SU-DHL-6 (cell line): ENCODE results near the gene LENEP.

Experiments
- H2AFZ ChIP-seq: fragments of 200-600 bp; sonication (generic); 2 replicates; pipeline ENCODE4 v1.6.1; 2014; ENCODE audit warnings: low read depth, mild to moderate bottlenecking, moderate library complexity, mixed read lengths, antibody characterized with exemption, low read length; ENCODE audit not compliant: severe bottlenecking
- H3F3A ChIP-seq: fragments of 200-600 bp; shearing (Covaris generic); 2 replicates; pipeline ENCODE4 v1.6.0; 2016; ENCODE audit warnings: antibody characterized with exemption, mild to moderate bottlenecking; ENCODE audit not compliant: insufficient read depth
- H3K27ac ChIP-seq: fragments of 200-600 bp; sonication (generic); 2 replicates; pipeline ENCODE4 v1.5.1; 2016; ENCODE audit warnings: low read depth, mild to moderate bottlenecking, low read length, moderate library complexity, mixed read lengths
- H3K27me3 ChIP-seq: fragments of 200-600 bp; sonication (generic), shearing (Covaris generic); 2 replicates; pipeline ENCODE4 v1.6.0; 2014; ENCODE audit warnings: mild to moderate bottlenecking, low read length
- H3K36me3 ChIP-seq: fragments of 200-600 bp; sonication (generic); 2 replicates; pipeline ENCODE4 v1.6.1; 2014; ENCODE audit warnings: mild to moderate bottlenecking, low read length, mixed read lengths
- H3K4me2 ChIP-seq: fragments of 300-600, 200-600 bp; shearing (Covaris generic), sonication (generic); 2 replicates; pipeline ENCODE4 v1.6.0; 2014; ENCODE audit warnings: low read length, low read depth, mild to moderate bottlenecking; ENCODE audit not compliant: poor library complexity, severe bottlenecking
- H3K4me3 ChIP-seq: fragments of 200-600 bp; sonication (generic); 2 replicates; pipeline ENCODE4 v1.5.1; 2014; ENCODE audit warnings: antibody characterized with exemption, low read length, mild to moderate bottlenecking, mixed read lengths; ENCODE audit not compliant: insufficient read depth, poor library complexity, severe bottlenecking
- H3K79me2 ChIP-seq: fragments of 200-600 bp; sonication (generic); 2 replicates; pipeline ENCODE4 v1.6.1; 2014; ENCODE audit warnings: mild to moderate bottlenecking, low read length, moderate library complexity; ENCODE audit not compliant: insufficient read depth
- H3K9ac ChIP-seq: fragments of 200-600 bp; sonication (generic); 2 replicates; pipeline ENCODE4 v1.7.0; 2014; ENCODE audit warnings: mild to moderate bottlenecking, low read length
- H3K9me2 ChIP-seq: fragments of 200-600 bp; sonication (generic); replicated peaks from 2 replicates; pipeline ENCODE4 v1.6.1; 2014; ENCODE audit warnings: low read length; ENCODE audit not compliant: insufficient read depth
- H3K9me3 ChIP-seq: fragments of 200-600 bp; sonication (generic); 2 replicates; pipeline ENCODE4 v1.6.1; 2014; ENCODE audit warnings: low read length, mixed read lengths; ENCODE audit not compliant: insufficient read depth
- H4K20me1 ChIP-seq: fragments of 200-600 bp; sonication (generic); 2 replicates; pipeline ENCODE4 v1.6.1; 2014; ENCODE audit warnings: low read depth, mild to moderate bottlenecking, antibody characterized with exemption, low read length, moderate library complexity, mixed read lengths
- CTCF ChIP-seq: fragments of 200-600 bp; sonication (generic); IDR thresholded peaks from one replicate; pipeline ENCODE4 v1.5.1; 2017; ENCODE audit warnings: antibody characterized with exemption, mild to moderate bottlenecking, low read length, moderate library complexity; ENCODE audit not compliant: insufficient read depth, poor library complexity, severe bottlenecking
- EZH2phosphoT487 ChIP-seq: fragments of 200-600 bp; sonication (generic), shearing (Covaris generic); conservative IDR thresholded peaks from 2 replicates; pipeline ENCODE4 v1.6.1; 2018; ENCODE audit warnings: mild to moderate bottlenecking, antibody characterized with exemption, low read length, moderate library complexity, mixed read lengths

Gene LENEP

GRCh38 chr1:154990276-154990675 lies 3.1 kb upstream of the LENEP start:
- H3K27me3 ChIP-seq, result no peaks in the 10 kb centered on the region
- no peak overlapping the region for H3K9ac ChIP-seq
- no peak overlapping the region for H3K4me2 ChIP-seq
- no peak overlapping the region for H3K27ac ChIP-seq
- H3K79me2 ChIP-seq, result peaks cover 1% of the 10 kb centered on the region; the same call in 1 of the 2 replicates
- no peaks in the 10 kb centered on the region for H3F3A ChIP-seq
- no peaks in the 10 kb centered on the region for H3K9me2 ChIP-seq
- TF ChIP-seq CTCF, result no peak
- no peak for TF ChIP-seq EZH2phosphoT487
- no peak overlapping the region for H3K4me3 ChIP-seq
- no peaks in the 10 kb centered on the region; the same call in 1 of the 2 replicates for H4K20me1 ChIP-seq
- no peaks in the 10 kb centered on the region for H3K36me3 ChIP-seq
- no peak overlapping the region for H2AFZ ChIP-seq
- no peaks in the 10 kb centered on the region for H3K9me3 ChIP-seq

GRCh38 chr1:154992721-154993571 lies 440 bp upstream of the LENEP start:
- Histone ChIP-seq H3K27me3 (no peaks in the 10 kb centered on the region), H3K4me2 (no peak overlapping the region), H3K36me3 (no peaks in the 10 kb centered on the region), H3K27ac (no peak overlapping the region), H4K20me1 (no peaks in the 10 kb centered on the region; the same call in 1 of the 2 replicates), H3K79me2 (no peaks in the 10 kb centered on the region), H3K9ac (no peak overlapping the region), H3K9me3 (no peaks in the 10 kb centered on the region), H3F3A (peaks cover 5% of the 10 kb centered on the region; the same call in 1 of the 2 replicates), H3K9me2 (no peaks in the 10 kb centered on the region), H2AFZ (no peak overlapping the region), H3K4me3 (no peak overlapping the region)
- TF ChIP-seq EZH2phosphoT487 (no peak), CTCF (peak; percentile 18)

GRCh38 chr1:154994269-154994587 lies 842 bp downstream of the LENEP start:
- H3K4me2 ChIP-seq, result no peak overlapping the region
- H3K9me3 ChIP-seq, result no peaks in the 10 kb centered on the region
- no peak overlapping the region for H3K9ac ChIP-seq
- H3K36me3 ChIP-seq, result no peaks in the 10 kb centered on the region
- H3K4me3 ChIP-seq, result no peak overlapping the region
- no peaks in the 10 kb centered on the region for H3K9me2 ChIP-seq
- H3K27ac ChIP-seq, result no peak overlapping the region
- H3K79me2 ChIP-seq, result no peaks in the 10 kb centered on the region
- no peaks in the 10 kb centered on the region for H4K20me1 ChIP-seq
- H3F3A ChIP-seq, result peaks cover 8% of the 10 kb centered on the region; the same call in 1 of the 2 replicates
- H3K27me3 ChIP-seq, result no peaks in the 10 kb centered on the region
- no peak for TF ChIP-seq EZH2phosphoT487
- no peak overlapping the region for H2AFZ ChIP-seq

GRCh38 chr1:154994591-154994990 lies 1.2 kb downstream of the LENEP start:
- Histone ChIP-seq H3K4me2 (no peak overlapping the region), H3K27ac (no peak overlapping the region), H3K9me3 (no peaks in the 10 kb centered on the region)

More at GRCh38 chr1:154994591-154994990, 1.2 kb downstream of the LENEP start:
- Histone ChIP-seq H4K20me1 (no peaks in the 10 kb centered on the region), H3K9me2 (no peaks in the 10 kb centered on the region), H3K9ac (no peak overlapping the region), H3K79me2 (no peaks in the 10 kb centered on the region), H3K36me3 (no peaks in the 10 kb centered on the region), H3K4me3 (no peak overlapping the region), H3K27me3 (no peaks in the 10 kb centered on the region), H2AFZ (no peak overlapping the region), H3F3A (peaks cover 9% of the 10 kb centered on the region)
- TF ChIP-seq CTCF (no peak), EZH2phosphoT487 (no peak)
